ENCODE results near the gene CDH22.

DNA sequence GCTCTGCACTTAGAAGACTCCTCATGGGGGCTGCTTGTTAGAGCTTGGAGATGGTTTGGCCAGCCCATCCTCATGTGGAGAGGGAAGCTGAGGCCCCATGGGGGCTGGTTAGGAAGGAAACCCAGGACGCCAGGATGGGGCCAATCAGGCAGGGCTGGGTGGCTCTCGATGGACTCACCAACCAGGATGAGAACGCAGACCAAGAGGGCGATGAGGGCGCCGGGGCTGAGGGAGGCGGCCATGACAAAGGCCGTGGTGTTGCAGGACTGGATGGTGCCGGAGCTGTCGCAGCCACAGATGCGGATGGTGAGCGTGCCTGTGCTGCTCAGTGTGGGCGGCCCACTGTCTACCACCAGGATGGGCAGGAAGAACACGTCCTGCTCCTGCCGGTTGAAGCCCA is 130.5 kb downstream of the CDH22 start:
- TF ChIP-seq POLR2A (IDR thresholded peaks at IDR 0.05; ENCODE audit: low read depth, low read length) = no peak
- no peak for TF ChIP-seq CREB1 (IDR thresholded peaks at IDR 0.05; ENCODE audit: low read depth)

Data from GM12878 (cell line).